ENCODE measurements around the gene MUC3A.

MUC3A gene

GRCh38 chr7:100971111-100972001 is 22.0 kb downstream of the MUC3A start:
- Histone ChIP-seq H3K27me3 (replicated peaks in 2 of 5; ENCODE audit: control insufficient read depth in 4 of 5, insufficient read depth in 5 of 5, low read length in 4 of 5) (peaks cover 4 to 57% (median 19%) of the 10 kb centered on the region in 5 experiments), H3K27ac (ENCODE audit: insufficient read depth in 1 of 2, low read depth in 1 of 2, low read length in 2 of 2, poor library complexity in 1 of 2, severe bottlenecking in 2 of 2) (no peak overlapping the region), H3K36me3 (ENCODE audit: control insufficient read depth in 4 of 4, insufficient read depth in 4 of 4, low read length in 3 of 4) (no peaks in the 10 kb centered on the region), H3K4me3 (ENCODE audit: control insufficient read depth in 1 of 7, extremely low read depth in 1 of 7, insufficient read depth in 4 of 7, low read depth in 2 of 7, low read length in 6 of 7) (no peak overlapping the region), H3K9me3 (ENCODE audit: control extremely low read depth in 1 of 5, control insufficient read depth in 4 of 5, insufficient read depth in 2 of 5, low read depth in 1 of 5, low read length in 4 of 5) (peaks cover 0 to 14% (median 4%) of the 10 kb centered on the region in 5 experiments), H3K4me1 (ENCODE audit: control extremely low read depth in 1 of 4, control insufficient read depth in 4 of 4, insufficient read depth in 4 of 4, low read length in 3 of 4) (peaks cover 0 to 6% (median 4%) of the 10 kb centered on the region in 4 experiments)
- no peak for DNase-seq
- 64% methylated on average over 12 of the region's 14 CpGs for WGBS (ENCODE audit: insufficient coverage)
- ChIA-PET CTCF (no interaction called here), POLR2A (no interaction called here)

- POLR2A ChIA-PET = no interaction called here
- DNase-seq = no peak
- peaks cover 4 to 51% (median 14%) of the 10 kb centered on the region in 5 experiments for H3K27me3 ChIP-seq (replicated peaks in 2 of 5; ENCODE audit: control insufficient read depth in 4 of 5, insufficient read depth in 5 of 5, low read length in 4 of 5)
- WGBS (ENCODE audit: insufficient coverage) = 63% methylated on average over 7 of the region's 7 CpGs
- CTCF ChIA-PET = interaction anchor here (1.2 kb wide), 1 partner anchor 8 kb away, joined by 3 read pairs; no protein-coding TSS in a partner anchor
- no peak overlapping the region for H3K4me3 ChIP-seq (ENCODE audit: control insufficient read depth in 1 of 7, extremely low read depth in 1 of 7, insufficient read depth in 4 of 7, low read depth in 2 of 7, low read length in 6 of 7)
- no peak overlapping the region for H3K27ac ChIP-seq (ENCODE audit: insufficient read depth in 1 of 2, low read depth in 1 of 2, low read length in 2 of 2, poor library complexity in 1 of 2, severe bottlenecking in 2 of 2)
- H3K9me3 ChIP-seq (ENCODE audit: control extremely low read depth in 1 of 5, control insufficient read depth in 4 of 5, insufficient read depth in 2 of 5, low read depth in 1 of 5, low read length in 4 of 5) = peaks cover 0 to 14% (median 4%) of the 10 kb centered on the region in 5 experiments
- no peaks in the 10 kb centered on the region for H3K36me3 ChIP-seq (ENCODE audit: control insufficient read depth in 4 of 4, insufficient read depth in 4 of 4, low read length in 3 of 4)
- no peaks in the 10 kb centered on the region for H3K4me1 ChIP-seq (ENCODE audit: control extremely low read depth in 1 of 4, control insufficient read depth in 4 of 4, insufficient read depth in 4 of 4, low read length in 3 of 4)
Measured at GRCh38 chr7:100972002-100972347, 22.6 kb downstream of the MUC3A start.

- WGBS (ENCODE audit: insufficient coverage) = 100% methylated on average over 2 of the region's 2 CpGs
- Histone ChIP-seq H3K27ac (ENCODE audit: insufficient read depth in 1 of 2, low read depth in 1 of 2, low read length in 2 of 2, poor library complexity in 1 of 2, severe bottlenecking in 2 of 2) (no peak overlapping the region), H3K36me3 (ENCODE audit: control insufficient read depth in 4 of 4, insufficient read depth in 4 of 4, low read length in 3 of 4) (no peaks in the 10 kb centered on the region), H3K27me3 (replicated peaks in 2 of 5; ENCODE audit: control insufficient read depth in 4 of 5, insufficient read depth in 5 of 5, low read length in 4 of 5) (peaks cover 0 to 34% (median 0%) of the 10 kb centered on the region in 5 experiments), H3K4me3 (ENCODE audit: control insufficient read depth in 1 of 7, extremely low read depth in 1 of 7, insufficient read depth in 4 of 7, low read depth in 2 of 7, low read length in 6 of 7) (no peak overlapping the region), H3K4me1 (ENCODE audit: control extremely low read depth in 1 of 4, control insufficient read depth in 4 of 4, insufficient read depth in 4 of 4, low read length in 3 of 4) (no peaks in the 10 kb centered on the region), H3K9me3 (ENCODE audit: control extremely low read depth in 1 of 5, control insufficient read depth in 4 of 5, insufficient read depth in 2 of 5, low read depth in 1 of 5, low read length in 4 of 5) (peaks cover 0 to 14% (median 4%) of the 10 kb centered on the region in 5 experiments)
- no peak for DNase-seq
- ChIA-PET POLR2A (no interaction called here), CTCF (interaction anchor here (0.7 to 3.2 kb wide), 2 partner anchors 85 to 88 kb away, joined by 4 to 11 read pairs; no protein-coding TSS in a partner anchor)
Measured at GRCh38 chr7:100974021-100974420, 24.7 kb downstream of the MUC3A start.

GRCh38 chr7:100975371-100975821 is 26.1 kb downstream of the MUC3A start:
- ChIA-PET POLR2A (no interaction called here), CTCF (interaction anchor here (3.2 kb wide), 1 partner anchor 84 kb away, joined by 11 read pairs; no protein-coding TSS in a partner anchor)

GRCh38 chr7:100978300-100978699 is 29.0 kb downstream of the MUC3A start:
- H3K4me3 ChIP-seq (ENCODE audit: control insufficient read depth in 1 of 7, extremely low read depth in 1 of 7, insufficient read depth in 4 of 7, low read depth in 2 of 7, low read length in 6 of 7) = no peak overlapping the region
- no peak overlapping the region for H3K27ac ChIP-seq (ENCODE audit: insufficient read depth in 1 of 2, low read depth in 1 of 2, low read length in 2 of 2, poor library complexity in 1 of 2, severe bottlenecking in 2 of 2)
- 96% methylated on average over 4 of the region's 4 CpGs for WGBS (ENCODE audit: insufficient coverage)
- H3K9me3 ChIP-seq (ENCODE audit: control extremely low read depth in 1 of 5, control insufficient read depth in 4 of 5, insufficient read depth in 2 of 5, low read depth in 1 of 5, low read length in 4 of 5) = peaks cover 0 to 9% (median 4%) of the 10 kb centered on the region in 5 experiments
- ChIA-PET CTCF (no interaction called here), POLR2A (no interaction called here)
- no peaks in the 10 kb centered on the region for H3K4me1 ChIP-seq (ENCODE audit: control extremely low read depth in 1 of 4, control insufficient read depth in 4 of 4, insufficient read depth in 4 of 4, low read length in 3 of 4)
- H3K36me3 ChIP-seq (ENCODE audit: control insufficient read depth in 4 of 4, insufficient read depth in 4 of 4, low read length in 3 of 4) = no peaks in the 10 kb centered on the region
- DNase-seq = no peak
- H3K27me3 ChIP-seq (replicated peaks in 2 of 5; ENCODE audit: control insufficient read depth in 4 of 5, insufficient read depth in 5 of 5, low read length in 4 of 5) = peaks cover 0 to 7% (median 0%) of the 10 kb centered on the region in 5 experiments

More at GRCh38 chr7:100975371-100975821, 26.1 kb downstream of the MUC3A start:
- Histone ChIP-seq H3K9me3 (ENCODE audit: control extremely low read depth in 1 of 5, control insufficient read depth in 4 of 5, insufficient read depth in 2 of 5, low read depth in 1 of 5, low read length in 4 of 5) (peaks cover 0 to 14% (median 4%) of the 10 kb centered on the region in 5 experiments), H3K27me3 (replicated peaks in 2 of 5; ENCODE audit: control insufficient read depth in 4 of 5, insufficient read depth in 5 of 5, low read length in 4 of 5) (peaks cover 0 to 23% (median 0%) of the 10 kb centered on the region in 5 experiments), H3K4me3 (ENCODE audit: control insufficient read depth in 1 of 7, extremely low read depth in 1 of 7, insufficient read depth in 4 of 7, low read depth in 2 of 7, low read length in 6 of 7) (no peak overlapping the region), H3K4me1 (ENCODE audit: control extremely low read depth in 1 of 4, control insufficient read depth in 4 of 4, insufficient read depth in 4 of 4, low read length in 3 of 4) (no peaks in the 10 kb centered on the region), H3K27ac (ENCODE audit: insufficient read depth in 1 of 2, low read depth in 1 of 2, low read length in 2 of 2, poor library complexity in 1 of 2, severe bottlenecking in 2 of 2) (no peak overlapping the region), H3K36me3 (ENCODE audit: control insufficient read depth in 4 of 4, insufficient read depth in 4 of 4, low read length in 3 of 4) (no peaks in the 10 kb centered on the region)
- WGBS (ENCODE audit: insufficient coverage) = 53% methylated on average over 2 of the region's 3 CpGs
- no peak for DNase-seq

GRCh38 chr7:100983451-100984187 is 34.3 kb downstream of the MUC3A start:
- WGBS (ENCODE audit: insufficient coverage) = 92% methylated on average over 8 of the region's 8 CpGs
- Histone ChIP-seq H3K27me3 (replicated peaks in 2 of 5; ENCODE audit: control insufficient read depth in 4 of 5, insufficient read depth in 5 of 5, low read length in 4 of 5) (peaks cover 0 to 3% (median 0%) of the 10 kb centered on the region in 5 experiments), H3K27ac (ENCODE audit: insufficient read depth in 1 of 2, low read depth in 1 of 2, low read length in 2 of 2, poor library complexity in 1 of 2, severe bottlenecking in 2 of 2) (no peak overlapping the region), H3K4me3 (ENCODE audit: control insufficient read depth in 1 of 7, extremely low read depth in 1 of 7, insufficient read depth in 4 of 7, low read depth in 2 of 7, low read length in 6 of 7) (no peak overlapping the region), H3K9me3 (ENCODE audit: control extremely low read depth in 1 of 5, control insufficient read depth in 4 of 5, insufficient read depth in 2 of 5, low read depth in 1 of 5, low read length in 4 of 5) (no peaks in the 10 kb centered on the region), H3K36me3 (ENCODE audit: control insufficient read depth in 4 of 4, insufficient read depth in 4 of 4, low read length in 3 of 4) (no peaks in the 10 kb centered on the region), H3K4me1 (ENCODE audit: control extremely low read depth in 1 of 4, control insufficient read depth in 4 of 4, insufficient read depth in 4 of 4, low read length in 3 of 4) (no peaks in the 10 kb centered on the region)
- POLR2A ChIA-PET = no interaction called here
- CTCF ChIA-PET = no interaction called here
- DNase-seq = no peak

Measured in common myeloid progenitor, CD34-positive (primary cell).